GM18861 (cell line): ENCODE data around the gene PLCL1.

Experiments
- ATAC-seq: cut with Tn5 transposase; IDR thresholded peaks from one replicate; pipeline ENCODE4 v1.9.1; 2021; ENCODE audit not compliant: unreplicated experiment

Gene PLCL1

DNA sequence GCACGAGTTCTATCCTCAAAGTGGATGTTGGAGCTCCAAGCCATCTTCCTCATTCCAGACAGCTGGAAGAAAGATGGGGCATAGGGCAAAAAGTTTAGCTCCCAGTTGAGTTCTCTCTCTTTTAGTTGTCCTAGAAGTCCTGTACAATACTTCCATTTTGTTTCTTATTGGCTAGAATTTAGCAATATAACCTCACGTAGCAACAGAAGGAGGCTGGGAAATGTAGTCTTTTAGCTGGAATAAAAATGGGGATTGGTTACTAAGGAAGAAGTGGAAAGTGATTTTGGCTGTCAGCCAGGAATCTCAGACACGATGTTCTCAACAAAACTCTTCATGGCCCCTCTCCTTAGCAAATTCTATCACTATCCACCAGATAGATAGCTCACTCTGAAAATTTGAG, 79.9 kb downstream of the PLCL1 start:
- ATAC-seq: no peak

DNA sequence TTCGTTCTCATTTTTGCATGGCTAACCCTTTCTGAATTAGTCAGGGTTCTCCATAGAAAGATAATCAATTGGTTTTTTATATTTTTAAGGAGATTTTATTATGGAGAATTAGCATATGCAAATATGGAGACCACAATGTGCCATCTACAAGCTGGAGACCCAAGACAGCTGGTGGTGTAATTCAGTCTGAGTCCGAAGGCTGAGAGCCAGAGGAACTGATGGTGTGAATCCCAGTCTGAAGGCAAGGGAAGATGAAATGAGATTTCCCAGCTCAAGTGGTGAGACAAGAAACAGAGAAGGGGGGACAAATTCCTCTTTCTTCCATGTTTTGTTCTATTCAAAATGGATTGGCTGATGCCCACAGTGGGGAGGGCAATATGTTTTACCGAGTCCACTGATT, 80.7 kb downstream of the PLCL1 start:
- ATAC-seq: no peak

DNA sequence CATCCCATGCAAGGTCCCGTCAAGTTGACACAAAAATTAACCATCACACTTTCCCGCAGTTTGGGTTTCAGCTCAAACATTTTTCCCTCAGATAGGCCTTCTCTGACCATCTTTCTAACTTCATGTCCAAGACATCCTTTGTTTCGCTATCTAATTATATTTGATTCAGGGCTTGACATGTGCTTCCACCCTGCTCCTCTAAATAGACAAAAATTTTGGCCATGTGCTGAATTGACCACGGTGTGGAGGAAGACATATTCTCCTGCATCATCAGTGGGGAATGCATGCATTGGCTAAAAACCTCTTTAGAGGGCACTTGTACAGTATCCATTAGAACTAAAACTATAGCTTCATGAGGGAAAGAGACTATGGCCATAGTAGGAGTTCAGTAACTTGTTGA, 81.2 kb downstream of the PLCL1 start:
- no peak for ATAC-seq

DNA sequence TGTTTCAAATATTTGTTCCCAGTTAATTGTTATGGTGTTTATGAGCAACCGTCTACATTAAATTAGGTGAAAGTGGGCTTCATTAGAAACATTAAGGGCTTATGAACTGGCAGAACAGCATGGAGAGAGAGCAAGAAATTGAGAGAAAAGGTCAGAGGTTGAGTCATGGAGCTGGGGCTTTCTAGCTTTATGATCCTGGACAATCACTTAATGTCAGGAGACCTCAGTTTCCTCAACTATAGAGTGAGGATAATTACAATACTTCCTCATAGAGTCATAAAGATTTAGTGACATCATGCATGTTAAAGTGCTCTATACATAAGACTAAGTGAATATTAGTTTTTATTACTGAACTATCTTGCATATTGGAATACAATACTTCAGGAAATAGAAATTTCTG, 83.9 kb downstream of the PLCL1 start:
- no peak for ATAC-seq

DNA sequence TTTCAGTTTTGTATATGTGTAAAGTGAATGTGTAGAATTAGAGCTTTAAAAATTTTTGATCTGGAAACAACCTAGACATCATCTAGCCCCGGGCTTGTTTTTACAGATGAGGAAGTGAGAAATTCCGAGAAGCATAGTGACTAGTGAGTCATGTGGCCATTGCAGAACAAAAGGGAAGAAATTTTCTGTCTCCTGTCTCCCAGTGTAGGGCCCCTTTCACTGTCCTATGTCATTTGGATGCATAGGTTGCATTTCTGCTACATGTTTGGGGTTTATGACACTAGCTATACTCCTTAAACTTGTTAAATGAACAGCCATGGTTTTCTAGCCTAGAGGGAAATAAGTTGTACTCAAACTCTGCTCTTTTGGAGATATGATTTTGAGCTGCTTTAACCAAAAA, 84.6 kb downstream of the PLCL1 start:
- peak; percentile 99 for ATAC-seq

DNA sequence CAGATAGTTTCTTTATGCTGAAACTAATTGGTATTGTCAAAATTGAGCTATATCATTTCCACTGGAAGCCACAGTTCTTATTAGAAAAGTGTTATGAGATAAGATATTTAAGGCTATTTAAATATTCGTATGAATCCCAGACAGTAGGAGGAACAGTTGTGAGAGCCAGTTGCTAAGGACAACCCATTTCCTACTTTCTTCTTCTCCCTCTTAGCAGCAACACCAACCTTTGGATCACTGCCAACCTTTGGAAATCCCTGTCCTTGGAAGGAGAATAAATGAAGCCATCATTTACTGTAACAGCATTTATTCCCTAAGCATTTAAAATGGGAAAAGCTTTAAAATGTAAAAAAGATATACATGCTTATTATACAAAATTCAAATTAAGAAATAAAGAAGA, 85.8 kb downstream of the PLCL1 start:
- ATAC-seq: no peak

DNA sequence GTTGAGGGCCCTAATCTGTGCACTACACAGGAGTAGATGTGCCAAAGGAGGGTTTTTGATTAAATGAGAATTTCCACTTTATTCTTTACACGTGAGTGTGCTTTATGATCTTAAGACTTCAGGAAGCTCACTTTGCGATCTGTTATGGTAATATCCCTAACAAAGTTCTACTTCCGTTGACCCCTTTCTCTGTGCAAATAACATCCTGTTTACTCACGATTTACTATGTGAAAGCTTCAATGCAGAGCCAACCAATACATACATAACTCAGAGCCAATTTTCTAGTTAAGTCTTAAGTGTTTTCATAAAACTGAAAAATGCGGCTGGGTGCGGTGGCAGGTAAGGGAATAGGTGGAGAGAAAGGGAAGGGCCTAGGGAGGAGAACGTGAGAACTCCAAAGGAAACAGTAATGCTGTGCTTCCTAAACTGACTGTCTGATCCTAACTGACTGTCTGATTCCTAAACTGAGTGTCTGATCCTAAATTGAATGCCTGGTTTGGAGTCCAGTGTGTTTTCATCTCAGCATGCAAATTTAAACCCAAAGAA, 87.6 kb downstream of the PLCL1 start:
- no peak for ATAC-seq

DNA sequence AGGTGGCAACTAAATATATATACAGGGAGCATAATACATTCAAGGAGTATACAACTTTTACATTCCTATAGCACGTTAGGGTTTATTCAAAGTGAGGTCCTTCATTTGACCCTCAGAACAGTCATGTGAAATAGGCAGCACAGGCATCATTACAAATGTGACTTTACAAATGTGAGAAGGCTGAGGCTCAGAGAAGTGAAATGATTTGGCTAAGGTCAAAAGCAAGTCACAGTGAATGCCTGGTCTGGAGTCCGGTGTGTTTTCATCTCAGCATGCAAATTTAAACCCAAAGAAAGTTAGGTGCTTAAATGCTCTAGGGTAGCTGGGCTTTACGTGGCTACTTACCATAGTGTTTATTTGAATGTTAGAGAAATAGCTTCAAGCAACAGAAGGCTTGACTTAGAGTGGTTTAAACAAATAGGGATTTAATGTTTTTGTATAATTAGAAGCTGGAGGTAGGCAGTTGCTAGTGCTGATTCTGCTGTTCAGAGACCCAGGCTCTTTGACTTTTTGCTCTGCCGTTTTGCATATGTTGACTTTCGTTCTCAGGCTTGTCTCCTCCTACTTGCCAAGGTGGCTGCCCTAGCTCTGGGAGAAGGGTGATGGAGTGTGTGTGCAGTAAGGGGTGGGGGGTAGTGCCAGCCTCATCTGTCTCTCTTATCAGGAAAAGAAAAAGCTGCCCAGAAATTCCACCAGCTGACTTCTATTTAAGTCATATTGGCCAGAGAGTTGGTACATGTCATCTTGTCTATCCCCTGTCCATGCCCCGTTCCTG, 89.2 kb downstream of the PLCL1 start:
- ATAC-seq: no peak

DNA sequence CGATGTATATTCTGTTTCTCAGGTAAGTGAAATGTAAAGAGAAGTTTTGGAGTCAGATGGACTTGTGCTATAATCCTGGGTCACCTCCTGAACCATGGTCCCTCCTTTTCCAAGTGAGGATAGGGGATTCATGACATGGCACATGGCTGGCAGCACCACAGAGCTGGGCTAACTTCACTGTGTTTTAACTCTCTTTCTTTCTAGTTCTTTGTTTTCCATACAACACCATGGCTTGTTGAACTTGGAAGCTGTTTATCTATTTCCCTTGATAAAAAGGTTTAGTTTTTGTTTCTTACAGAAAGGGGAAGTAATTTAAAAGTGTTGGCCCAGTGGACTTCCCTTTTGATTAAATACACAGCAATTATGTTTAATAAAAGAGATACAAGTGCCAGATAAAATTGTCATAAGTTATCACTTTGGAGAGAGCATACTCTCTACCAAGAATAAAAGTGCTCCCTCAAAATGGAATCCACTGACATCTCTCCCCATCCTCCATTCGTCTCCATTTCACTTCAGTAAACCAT, 90.4 kb downstream of the PLCL1 start:
- ATAC-seq: no peak

DNA sequence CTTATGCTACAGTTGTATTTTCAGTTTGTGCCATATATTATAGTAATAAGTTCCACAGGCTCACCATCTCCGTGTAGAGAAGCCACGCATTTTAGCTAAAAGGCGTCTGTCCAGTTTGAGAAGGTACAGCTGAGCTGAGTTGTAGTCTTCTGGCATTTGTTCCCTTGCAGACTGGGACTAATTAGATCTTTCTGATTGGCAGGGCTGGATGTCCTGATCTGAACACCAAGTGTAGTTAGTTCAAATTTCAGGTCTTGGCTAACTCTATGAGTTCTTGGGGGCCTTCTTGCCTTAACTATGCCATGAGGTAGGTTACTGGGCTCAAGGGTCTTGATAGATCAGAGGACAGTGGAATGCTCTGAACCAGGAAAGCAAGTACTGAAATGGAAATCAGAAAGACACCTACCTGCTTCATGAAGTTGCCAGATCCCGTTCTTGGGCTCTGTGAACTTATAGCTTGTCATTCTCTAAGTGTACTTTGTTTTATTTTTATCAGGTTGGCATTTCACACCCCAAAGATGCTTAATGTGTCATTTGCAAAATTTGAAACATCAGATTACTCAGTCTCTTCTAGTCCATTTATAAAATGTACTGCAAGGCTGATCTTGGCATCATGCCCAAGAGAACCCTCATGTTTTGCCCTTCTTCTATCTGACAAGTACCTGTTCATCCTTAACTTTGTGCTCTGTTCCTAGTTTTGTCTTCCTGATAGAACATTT, 93.7 kb downstream of the PLCL1 start:
- ATAC-seq: no peak

DNA sequence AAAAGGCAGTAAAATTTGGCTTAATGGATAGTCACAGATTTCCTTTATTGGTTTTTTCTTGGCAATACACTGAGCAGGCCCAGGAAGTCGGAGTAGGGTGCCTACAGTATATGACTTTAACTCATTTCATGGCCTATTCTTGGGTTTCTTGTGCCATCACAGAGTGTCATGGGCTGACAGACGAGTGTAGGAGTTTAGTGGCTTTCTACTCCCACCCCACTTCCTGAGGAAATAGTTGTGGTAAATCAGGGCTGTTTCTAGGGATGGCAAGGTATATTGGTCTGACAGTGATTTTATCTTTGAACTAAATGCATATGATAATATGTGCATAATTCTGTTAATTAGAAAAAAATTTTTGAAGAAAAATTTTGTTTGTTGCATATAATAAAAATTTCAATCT, 100.1 kb downstream of the PLCL1 start:
- ATAC-seq: no peak

DNA sequence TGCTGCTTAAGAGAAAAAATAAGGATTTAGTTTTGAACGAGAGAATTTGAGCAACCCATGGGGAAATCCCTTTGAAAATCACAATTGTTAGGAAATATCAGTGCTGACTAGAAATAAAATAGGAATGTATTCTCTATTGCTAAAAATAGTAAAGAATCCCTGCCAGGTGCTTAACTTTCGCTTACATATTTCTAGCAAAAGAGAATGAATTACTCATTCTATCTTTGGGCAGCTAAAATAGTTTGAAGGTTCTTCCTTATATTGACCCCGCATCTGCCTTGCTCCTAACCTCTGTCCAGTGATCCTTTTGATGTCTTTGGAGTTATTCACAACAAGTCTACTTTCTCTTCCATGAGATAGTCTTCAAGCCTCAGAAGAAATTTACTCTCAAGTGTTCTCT, 103.8 kb downstream of the PLCL1 start:
- no peak for ATAC-seq

DNA sequence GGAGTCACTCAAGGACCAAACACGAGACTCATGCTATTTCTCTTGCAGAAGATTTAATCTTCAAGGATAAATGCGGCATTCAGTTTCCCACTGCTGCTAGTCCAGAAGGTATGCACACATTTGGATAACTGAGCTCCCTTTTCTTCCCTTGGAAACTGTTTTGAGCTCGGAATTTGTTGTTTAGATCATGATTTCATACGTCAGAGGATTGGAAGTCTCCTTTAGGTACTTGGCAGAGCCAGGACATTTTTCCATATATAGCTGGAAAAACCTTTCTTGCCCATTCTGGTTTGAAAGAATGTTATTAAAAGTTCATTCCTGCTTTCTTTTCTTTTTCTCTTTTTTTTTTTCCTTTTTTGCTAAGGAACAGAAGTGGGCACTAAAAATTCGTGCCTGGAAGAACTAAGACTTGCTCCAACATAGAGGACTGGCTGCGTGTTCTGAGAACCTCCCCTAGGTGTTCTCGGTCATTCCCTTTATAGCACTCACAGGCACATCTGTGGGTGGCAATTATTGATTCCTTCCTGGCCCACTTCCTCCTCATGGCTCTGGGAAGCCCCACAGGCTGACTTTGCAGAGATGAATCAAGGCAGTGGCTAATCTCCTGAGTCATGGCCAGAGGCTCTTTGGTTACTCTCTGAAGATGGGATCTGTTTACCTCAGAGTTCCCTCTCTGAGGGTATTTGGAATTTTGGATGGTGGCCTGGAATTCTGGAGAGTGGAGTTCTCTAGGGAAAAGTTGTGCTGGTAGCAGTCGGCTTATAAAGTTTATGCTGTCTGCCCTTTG, 104.8 kb downstream of the PLCL1 start:
- ATAC-seq: no peak

DNA sequence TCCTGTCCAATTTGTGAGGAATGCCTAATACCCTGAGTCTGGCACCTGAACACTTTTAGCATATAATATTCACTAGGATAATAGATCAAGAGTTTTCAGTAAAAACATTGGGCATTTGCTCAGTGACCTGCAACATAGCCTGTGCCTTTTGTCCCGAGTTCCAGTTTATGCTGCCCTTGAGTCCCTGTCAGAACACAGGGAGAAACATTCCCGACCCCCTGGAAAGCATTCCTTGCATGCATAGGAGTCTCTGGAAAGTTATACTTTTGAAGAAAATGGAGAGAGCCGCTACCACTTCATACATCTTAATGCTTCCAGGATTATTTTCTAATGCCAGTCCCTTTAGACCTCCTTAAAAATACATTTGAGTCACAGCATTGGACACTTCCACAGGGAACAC, 107.3 kb downstream of the PLCL1 start:
- no peak for ATAC-seq

DNA sequence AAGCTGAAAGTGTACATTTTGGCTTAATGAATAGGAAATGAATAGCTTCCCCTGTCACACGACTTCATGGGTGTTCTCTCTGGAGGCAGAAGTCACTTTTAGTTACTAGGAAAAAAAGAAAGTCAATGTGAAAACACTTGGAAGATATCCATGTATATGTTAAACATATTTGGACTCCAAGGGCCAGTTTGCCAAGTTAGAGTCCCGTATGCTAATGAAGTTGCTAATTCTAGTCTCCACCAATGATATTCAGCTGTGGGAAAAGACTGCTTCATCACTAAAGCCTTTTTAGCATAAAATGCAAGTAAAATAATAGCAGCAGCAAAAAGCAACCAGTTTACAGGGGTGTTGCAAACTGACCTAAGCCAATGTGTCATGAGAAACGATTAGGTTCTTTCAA, 108.7 kb downstream of the PLCL1 start:
- ATAC-seq: no peak

DNA sequence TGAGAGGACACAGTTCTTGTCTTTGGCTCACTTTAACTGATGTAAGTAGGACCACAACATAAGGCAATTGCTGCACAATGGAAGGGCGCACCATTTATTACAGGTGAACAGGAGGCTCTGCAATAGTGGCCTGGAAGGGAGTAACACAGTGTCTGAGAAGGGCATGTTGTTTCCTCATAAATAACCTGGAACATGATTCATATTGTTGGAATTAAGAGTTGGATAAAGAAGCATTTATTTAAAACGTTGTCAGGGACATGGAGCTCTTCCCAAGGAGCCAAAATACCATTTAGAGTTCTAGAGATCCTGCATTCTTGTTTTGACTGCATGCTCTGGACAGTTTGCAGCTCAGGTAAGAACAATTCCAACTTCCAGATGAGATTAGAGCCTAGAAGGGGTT, 110.4 kb downstream of the PLCL1 start:
- ATAC-seq: no peak

DNA sequence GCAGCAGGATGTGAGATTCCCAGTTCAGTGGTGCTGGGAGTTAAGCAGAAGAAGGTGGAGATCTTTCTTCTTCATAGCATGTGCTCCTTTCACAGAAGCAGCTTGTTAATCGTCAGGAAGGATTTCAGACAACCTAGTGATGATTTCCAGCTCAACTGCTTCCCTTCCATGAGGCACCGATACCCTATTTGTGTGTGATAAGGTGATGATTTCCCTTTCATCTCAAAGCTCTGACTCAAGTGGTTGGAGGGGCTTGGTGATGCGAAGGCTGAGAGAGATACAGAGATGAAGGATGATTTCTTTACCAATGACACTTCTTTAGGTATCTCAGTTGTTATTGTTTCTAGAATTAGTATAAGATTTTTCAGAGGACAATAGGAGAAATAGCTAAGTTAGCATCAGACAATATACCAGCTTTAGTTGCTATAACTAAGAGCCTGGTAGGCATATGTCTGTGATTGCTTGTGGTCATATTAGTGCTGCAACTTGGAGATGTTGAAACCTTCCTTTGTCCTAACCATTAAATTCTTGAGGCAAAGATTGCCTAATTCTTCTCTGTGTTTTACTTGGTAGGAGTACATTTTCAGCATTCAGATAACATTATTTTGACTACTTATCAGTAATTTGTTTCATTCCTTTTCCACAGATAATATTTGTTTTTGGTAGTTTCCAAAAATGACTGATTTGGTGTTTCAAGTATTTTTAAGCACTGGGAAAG, 111.3 kb downstream of the PLCL1 start:
- no peak for ATAC-seq

DNA sequence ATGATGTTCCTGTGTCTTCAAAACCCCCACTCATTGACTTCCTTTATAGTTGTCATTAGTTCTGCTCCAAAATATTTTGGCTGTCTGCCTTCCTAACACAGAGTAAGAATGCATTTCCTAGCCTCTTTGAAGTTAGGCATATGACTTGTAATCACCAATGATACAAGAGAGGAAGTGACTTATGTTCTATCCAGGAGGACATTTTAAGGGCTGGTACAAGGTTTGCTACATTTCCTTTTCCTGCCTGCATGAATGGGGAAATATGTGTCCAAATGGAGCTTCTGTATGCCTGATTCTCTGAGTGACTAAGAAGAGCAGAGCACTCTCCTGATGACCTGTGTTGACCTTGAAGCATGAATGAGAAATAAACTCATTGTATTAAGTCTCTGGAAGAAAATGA, 115.1 kb downstream of the PLCL1 start:
- ATAC-seq: no peak

DNA sequence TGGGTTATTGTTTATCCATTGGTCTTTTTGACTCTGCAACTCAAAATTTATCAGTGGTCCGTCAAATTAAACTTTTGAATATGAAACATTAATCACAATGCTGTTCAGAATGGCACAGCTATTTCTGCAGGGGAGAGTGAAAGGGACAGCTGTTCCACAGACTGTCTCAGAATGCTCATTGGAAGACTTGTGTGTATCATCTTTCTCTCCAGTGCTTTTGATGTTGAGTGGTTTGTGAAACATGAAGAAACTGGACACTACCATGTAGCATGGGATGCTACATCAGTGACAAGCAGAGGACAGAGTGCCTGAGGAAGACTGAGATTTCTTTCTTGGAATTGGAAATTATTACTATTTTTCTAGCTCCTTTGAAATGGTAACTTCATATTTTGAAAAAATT, 115.7 kb downstream of the PLCL1 start:
- ATAC-seq: no peak

DNA sequence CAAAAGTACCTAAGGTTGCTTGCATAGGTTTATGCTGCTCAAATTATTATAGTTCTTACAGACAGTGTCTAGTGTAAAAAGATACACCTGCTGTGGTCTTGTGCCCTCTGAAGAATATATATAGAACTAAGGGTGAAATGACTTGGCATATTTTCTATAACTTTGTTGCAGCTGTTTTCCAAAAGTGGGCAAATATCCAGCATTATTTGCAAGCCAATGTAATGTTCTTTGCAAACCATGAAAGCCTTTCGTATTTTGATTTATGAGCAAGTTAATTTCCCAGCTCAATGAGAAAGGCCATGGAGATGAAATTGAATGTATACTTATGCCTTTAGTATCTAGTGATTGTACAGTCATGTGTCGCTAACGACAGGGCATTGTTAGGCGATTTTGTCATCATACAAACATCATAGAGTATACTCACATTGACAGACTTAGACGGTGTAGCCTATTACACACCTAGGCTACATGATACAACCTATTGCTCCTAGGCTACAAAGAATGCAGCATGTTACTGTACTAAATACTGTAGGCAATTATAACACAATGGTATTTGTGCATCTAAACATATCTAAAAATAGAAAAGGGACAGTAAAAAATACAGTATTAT, 116.3 kb downstream of the PLCL1 start:
- no peak for ATAC-seq
